Mucosa of stomach (tissue), 1 donor: ENCODE measurements around the gene POGLUT2.

ENCODE experiments used
- H3K27me3 ChIP-seq: one replicate; pipeline ENCODE4 v1.7.0; 2013; ENCODE audit warnings: mild to moderate bottlenecking, low read length; ENCODE audit not compliant: control insufficient read depth, insufficient read depth
- H3K36me3 ChIP-seq: one replicate; pipeline ENCODE4 v1.7.0; 2013; ENCODE audit warnings: low read length; ENCODE audit not compliant: control insufficient read depth, insufficient read depth
- H3K4me1 ChIP-seq: one replicate; pipeline ENCODE4 v1.7.0; 2013; ENCODE audit warnings: mild to moderate bottlenecking, low read length; ENCODE audit not compliant: control insufficient read depth, insufficient read depth
- H3K4me3 ChIP-seq: one replicate; pipeline ENCODE4 v1.7.0; 2013; ENCODE audit warnings: low read length
- H3K9ac ChIP-seq: one replicate; pipeline ENCODE4 v1.7.0; 2013; ENCODE audit warnings: mild to moderate bottlenecking, low read length, moderate library complexity
- H3K9me3 ChIP-seq: one replicate; pipeline ENCODE4 v1.7.0; 2013; ENCODE audit warnings: mild to moderate bottlenecking, low read length, moderate library complexity; ENCODE audit not compliant: control insufficient read depth
- donor health status: Pancreatic carcinoma.

The POGLUT2 gene

DNA sequence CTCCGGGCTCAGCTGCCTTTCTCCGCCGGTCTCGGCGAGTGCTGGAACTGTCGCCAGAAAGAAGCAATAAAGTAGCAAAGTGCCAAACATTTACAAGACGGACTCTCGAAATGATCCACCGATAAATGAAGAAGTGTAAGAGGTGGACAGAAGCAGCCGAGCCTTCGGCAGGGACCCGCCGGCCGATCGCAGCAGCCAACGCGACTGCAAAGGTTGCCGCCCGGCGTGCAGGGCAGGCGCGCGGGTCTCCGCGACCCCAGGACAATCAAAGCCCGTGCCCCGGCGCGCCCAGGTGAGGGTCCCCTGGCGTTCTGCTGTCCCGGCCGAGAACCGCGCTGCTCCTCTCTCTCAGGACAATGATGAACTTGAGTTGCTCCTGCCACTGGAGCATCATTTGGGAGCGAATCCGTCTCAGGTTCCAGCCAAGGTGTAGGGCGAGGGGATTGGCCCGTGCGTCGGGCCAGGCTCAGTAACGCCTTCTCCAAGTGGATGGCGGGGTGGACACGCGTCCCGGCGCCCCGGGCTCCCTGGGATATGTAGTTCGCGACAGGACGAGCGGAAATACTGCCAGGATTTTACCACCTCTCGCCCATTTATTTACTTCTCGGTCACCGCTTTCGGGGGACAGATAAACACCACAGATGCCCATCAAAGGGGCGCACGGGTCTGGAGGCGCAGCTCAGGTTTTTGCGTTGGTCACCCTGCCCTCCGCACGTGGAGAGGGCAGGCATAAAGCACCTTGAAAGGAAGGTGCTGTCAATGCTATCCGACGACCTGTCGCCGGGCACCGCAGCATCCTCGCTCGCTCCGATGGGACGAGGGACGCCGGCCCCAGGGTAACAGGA lies at the start of gene POGLUT2, which contains the start of gene BIVM:
Gene POGLUT2, minus strand, starts transcription at position 396 of the 845 bp plus-strand sequence. Its CDS starts 306 bp downstream, at position 90.
Gene BIVM, plus strand, starts transcription at position 539 of the 845 bp plus-strand sequence. CDS start 8,149 bp downstream, outside the sequence.
- Histone ChIP-seq H3K36me3 (no peaks in the 10 kb centered on the region), H3K27me3 (no peaks in the 10 kb centered on the region), H3K4me1 (peaks cover 5% of the 10 kb centered on the region), H3K9ac (peak within 1 kb of the TSS; percentile 85), H3K4me3 (peak within 1 kb of the TSS; percentile 74), H3K9me3 (no peaks in the 10 kb centered on the region)

DNA sequence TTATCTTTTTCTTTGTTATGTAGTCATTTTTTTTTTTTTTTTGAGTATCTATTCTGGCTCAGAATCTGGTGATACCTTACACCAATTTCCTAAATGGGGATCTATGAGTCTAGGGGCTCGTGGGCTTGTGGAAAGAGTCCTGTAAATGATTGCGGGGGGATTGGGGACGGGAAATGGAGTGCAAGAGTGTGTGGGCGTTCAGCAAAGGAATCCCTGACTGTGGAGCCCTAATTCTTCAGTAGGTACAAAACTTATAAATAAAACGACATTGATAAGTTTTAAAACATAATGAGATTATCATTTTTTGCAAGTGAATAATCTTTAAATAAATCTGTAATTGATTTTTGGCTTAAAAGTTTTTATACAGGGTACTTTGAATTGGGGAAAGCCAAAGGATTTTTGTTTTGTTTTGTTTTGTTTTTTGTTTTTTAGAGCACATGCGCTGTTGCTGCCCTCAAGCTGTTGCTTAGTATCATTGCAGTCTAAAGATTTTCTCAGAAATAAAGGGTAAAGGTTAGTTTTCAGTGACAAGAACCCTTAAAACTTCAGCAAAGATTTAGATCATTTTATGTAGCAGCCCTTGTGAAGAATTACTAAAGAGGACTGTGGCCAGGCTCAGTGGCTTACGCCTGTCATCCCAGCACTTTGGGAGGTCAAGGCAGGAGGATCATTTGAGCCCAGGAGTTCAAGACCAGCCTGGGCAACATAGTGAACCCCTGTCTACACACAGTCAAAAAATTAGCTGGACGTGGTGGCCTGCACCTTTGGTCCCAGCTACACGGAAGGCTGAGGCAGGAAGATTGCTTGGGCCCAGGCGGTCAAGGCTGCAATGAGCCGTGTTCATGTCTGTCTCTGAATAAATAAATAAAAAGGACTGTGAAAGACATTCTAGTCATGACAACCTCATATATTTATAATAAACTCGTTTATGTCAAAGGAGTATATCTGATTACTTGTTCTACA lies 48.8 kb upstream of the POGLUT2 start:
- H3K9ac ChIP-seq = peak overlapping the region; percentile 99
- H3K27me3 ChIP-seq = no peaks in the 10 kb centered on the region
- peaks cover 4% of the 10 kb centered on the region for H3K4me1 ChIP-seq
- peak overlapping the region; percentile 94 for H3K4me3 ChIP-seq
- no peaks in the 10 kb centered on the region for H3K36me3 ChIP-seq
- H3K9me3 ChIP-seq = no peaks in the 10 kb centered on the region

DNA sequence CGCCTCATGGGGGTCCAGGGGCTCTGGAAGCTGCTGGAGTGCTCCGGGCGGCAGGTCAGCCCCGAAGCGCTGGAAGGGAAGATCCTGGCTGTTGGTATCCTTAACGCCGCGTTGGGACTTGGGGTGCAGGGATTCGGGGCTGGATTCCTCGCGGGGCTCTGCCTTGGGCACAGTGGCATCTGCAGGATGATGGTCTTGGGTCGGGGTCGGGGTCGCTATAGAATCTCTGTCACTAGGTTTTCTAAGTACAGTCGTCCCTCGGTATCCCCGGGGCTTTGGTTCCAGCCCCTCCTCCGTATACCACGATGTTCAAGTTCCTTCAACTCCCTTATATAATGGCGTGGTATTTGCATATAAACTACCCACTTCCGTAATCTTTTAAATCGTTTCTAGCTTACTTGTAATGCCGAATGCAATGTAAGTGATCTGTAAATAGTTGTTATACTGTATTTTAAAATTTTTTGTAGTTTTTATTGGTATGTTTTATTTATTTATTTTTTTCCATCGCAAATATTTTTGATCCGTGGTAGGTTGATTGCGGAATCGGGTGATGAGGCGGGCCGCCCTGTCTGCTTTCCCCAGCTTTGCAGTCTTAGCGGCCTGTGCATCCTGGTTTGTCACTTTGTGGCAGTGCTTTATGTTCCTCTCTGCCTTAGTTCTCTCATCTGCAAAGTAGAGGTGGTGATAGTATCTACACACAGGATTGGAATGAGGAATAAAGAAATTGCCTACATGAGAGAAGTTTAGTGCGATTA lies 47.7 kb upstream of the POGLUT2 start:
- no peaks in the 10 kb centered on the region for H3K27me3 ChIP-seq
- H3K36me3 ChIP-seq = no peaks in the 10 kb centered on the region
- H3K9me3 ChIP-seq = no peaks in the 10 kb centered on the region
- H3K9ac ChIP-seq = peak overlapping the region; percentile 99
- H3K4me1 ChIP-seq = peaks cover 4% of the 10 kb centered on the region
- peak overlapping the region; percentile 94 for H3K4me3 ChIP-seq

DNA sequence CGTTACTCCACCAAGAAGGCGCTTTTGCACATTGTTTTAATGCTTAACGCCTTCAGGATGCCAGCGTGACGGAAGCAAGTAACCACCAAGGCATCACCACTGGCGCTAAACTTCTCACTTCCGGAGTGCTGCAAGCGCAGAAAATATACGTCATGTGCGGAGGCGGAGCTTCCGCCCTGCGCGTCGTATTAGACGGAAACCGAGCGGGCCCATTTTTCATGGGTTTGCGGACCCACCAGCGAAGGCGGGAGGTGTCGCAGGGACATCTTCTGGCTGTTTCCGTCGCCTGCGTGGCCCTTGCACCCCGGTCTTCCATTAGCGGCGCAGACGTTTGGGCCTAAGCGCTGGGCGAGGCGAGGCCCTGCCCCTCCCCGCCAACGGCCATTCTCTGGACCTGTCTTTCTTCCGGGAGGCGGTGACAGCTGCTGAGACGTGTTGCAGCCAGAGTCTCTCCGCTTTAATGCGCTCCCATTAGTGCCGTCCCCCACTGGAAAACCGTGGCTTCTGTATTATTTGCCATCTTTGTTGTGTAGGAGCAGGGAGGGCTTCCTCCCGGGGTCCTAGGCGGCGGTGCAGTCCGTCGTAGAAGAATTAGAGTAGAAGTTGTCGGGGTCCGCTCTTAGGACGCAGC lies 47.0 kb upstream of the POGLUT2 start, which contains the start of gene ERCC5:
Gene ERCC5, plus strand, starts transcription at position 403 of the 631 bp plus-strand sequence. CDS start 235 bp downstream, outside the sequence.
- peak within 1 kb of the TSS; percentile 99 for H3K9ac ChIP-seq
- H3K9me3 ChIP-seq = no peaks in the 10 kb centered on the region
- no peaks in the 10 kb centered on the region for H3K27me3 ChIP-seq
- H3K4me1 ChIP-seq = peaks cover 4% of the 10 kb centered on the region
- no peaks in the 10 kb centered on the region for H3K36me3 ChIP-seq
- peak within 1 kb of the TSS; percentile 94 for H3K4me3 ChIP-seq

DNA sequence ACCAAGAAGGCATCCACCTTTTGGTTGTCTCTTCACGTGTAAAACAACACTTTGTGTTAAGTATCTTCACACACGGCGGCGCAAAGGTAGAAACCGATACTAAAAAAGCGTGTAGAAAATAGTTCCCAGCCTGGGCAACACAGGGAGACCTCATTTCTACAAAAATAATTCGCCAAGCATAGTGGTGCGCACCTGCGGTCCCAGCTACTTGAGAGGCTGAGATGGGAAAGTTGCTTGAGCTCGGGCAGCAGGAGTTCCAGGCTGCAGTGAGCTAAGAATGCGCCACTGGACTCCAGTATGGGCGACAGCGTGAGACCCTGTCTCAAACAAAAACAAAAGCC lies 46.5 kb upstream of the POGLUT2 start:
- H3K9ac ChIP-seq = peak overlapping the region; percentile 99
- H3K27me3 ChIP-seq = no peaks in the 10 kb centered on the region
- peaks cover 4% of the 10 kb centered on the region for H3K4me1 ChIP-seq
- H3K9me3 ChIP-seq = no peaks in the 10 kb centered on the region
- H3K36me3 ChIP-seq = no peaks in the 10 kb centered on the region
- peak overlapping the region; percentile 94 for H3K4me3 ChIP-seq

DNA sequence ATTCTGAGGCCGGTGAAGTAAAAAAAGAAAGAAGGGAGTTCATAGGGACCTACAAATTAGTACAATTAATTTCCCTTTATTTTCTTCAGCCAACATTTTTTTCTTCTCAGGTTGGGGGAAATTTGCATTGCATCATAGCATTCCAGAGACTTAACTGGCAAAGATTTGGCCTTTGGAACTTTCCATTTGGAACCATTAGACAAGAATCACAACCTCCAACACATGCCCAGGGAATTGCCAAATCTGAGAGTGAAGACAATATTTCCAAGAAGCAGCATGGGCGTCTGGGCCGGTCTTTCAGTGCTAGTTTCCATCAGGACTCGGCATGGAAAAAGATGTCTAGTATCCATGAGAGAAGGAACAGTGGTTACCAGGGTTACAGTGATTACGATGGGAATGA lies 40.7 kb upstream of the POGLUT2 start:
- no peaks in the 10 kb centered on the region for H3K4me1 ChIP-seq

DNA sequence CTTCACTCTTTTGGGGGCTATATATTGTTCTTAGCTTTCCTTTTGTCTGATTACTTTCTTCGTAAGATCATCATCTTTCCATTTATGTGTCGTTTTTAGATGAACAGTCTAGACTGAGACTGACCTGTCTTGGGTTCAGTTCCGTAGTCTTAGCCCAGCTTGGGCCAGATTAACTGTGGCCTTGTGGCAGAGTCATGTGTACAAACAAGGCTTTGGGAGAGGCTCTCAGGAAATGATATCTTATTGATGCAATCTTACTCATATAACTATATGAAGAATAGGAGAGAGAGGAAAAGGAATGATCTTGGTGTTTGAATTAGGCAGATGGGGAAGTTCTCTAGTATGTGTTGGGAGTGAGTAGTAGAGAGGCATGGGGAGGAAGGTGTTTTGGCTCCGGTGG lies 40.2 kb upstream of the POGLUT2 start:
- Histone ChIP-seq H3K4me1 (no peaks in the 10 kb centered on the region), H3K9ac (no peak overlapping the region), H3K4me3 (no peak overlapping the region), H3K9me3 (no peaks in the 10 kb centered on the region), H3K27me3 (no peaks in the 10 kb centered on the region), H3K36me3 (no peaks in the 10 kb centered on the region)

More for the DNA sequence above, 40.7 kb upstream of the POGLUT2 start:
- Histone ChIP-seq H3K9me3 (no peaks in the 10 kb centered on the region), H3K9ac (no peak overlapping the region), H3K27me3 (no peaks in the 10 kb centered on the region), H3K4me3 (no peak overlapping the region), H3K36me3 (no peaks in the 10 kb centered on the region)

DNA sequence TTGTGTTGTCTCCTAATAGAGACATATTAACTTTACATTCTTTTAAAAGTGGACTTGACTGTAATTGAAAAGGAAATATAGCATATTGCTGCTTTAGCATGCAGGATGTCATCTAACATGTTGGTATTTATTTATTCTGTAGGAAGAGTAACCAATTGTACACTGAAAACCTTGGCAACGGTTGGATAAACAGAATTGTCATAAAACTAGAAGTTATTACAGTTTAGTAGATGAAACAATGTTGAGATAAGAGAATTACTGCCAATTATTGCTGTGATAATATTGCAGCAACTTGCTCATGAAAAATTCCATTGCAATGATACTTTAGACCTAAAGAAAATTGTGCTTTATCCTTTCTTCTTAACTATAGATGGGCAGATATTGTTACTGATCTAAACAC lies 39.5 kb upstream of the POGLUT2 start:
- H3K4me3 ChIP-seq = no peak overlapping the region
- no peaks in the 10 kb centered on the region for H3K9me3 ChIP-seq
- no peaks in the 10 kb centered on the region for H3K36me3 ChIP-seq
- no peaks in the 10 kb centered on the region for H3K27me3 ChIP-seq
- H3K4me1 ChIP-seq = no peaks in the 10 kb centered on the region
- no peak overlapping the region for H3K9ac ChIP-seq

DNA sequence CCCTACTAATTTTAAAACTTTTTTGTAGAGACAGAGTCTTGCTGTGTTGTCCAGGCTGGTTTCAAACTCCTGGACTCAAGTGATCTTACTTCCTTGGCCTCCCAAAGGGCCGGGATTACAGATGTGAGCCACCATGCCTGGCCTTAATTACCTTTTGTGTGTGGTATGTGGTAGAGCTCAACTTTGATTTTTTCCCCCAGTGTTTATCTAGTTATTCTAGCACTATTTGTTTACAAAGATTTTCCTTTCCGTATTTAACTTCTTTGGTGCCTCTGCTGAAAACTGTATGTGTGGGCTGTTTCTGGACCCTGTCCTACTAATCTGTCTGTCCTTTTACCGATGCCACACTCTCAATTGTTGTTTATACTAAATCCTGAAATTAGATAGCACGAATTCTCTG lies 37.7 kb upstream of the POGLUT2 start:
- no peaks in the 10 kb centered on the region for H3K4me1 ChIP-seq
- no peaks in the 10 kb centered on the region for H3K9me3 ChIP-seq
- no peak overlapping the region for H3K9ac ChIP-seq
- no peak overlapping the region for H3K4me3 ChIP-seq
- H3K36me3 ChIP-seq = no peaks in the 10 kb centered on the region
- H3K27me3 ChIP-seq = no peaks in the 10 kb centered on the region

DNA sequence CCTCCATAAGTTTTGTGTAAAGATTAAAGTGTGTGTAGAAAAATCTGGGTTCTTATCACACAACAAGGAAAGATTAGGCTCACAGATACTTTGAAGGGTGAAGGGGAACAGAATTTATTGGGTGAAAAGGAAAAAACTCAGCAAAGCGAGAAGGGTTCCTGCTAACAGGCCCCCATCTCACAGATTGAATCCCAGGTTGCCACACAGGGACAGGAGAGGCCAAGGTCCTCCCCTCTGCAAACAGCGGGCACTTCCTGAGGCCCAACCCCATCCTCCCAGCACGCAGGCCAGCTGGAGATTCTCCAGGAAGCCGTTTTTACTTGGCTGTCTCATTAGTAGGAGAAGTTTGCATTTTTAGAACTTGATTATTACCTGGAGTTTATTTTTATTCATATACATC lies 31.9 kb upstream of the POGLUT2 start:
- no peak overlapping the region for H3K4me3 ChIP-seq
- H3K9ac ChIP-seq = no peak overlapping the region
- H3K27me3 ChIP-seq = no peaks in the 10 kb centered on the region
- H3K4me1 ChIP-seq = no peaks in the 10 kb centered on the region
- no peaks in the 10 kb centered on the region for H3K9me3 ChIP-seq
- peaks cover 3% of the 10 kb centered on the region for H3K36me3 ChIP-seq
